ENCODE data around the gene LHFPL3. TPM values are rescaled to one million over a fixed set of nuclear protein-coding genes. Genes with fewer than 3 reads are reported as not detected.

The LHFPL3 gene
- total RNA-seq, 1 experiment from 2014 or later, result 0.83 TPM

- DNase-seq (ENCODE audit: low spot score) (no peak), ATAC-seq (no peak)
- TF ChIP-seq ZNF281 (CRISPR knock-in tag; IDR thresholded peaks at IDR 0.05), result no peak
- TF ChIP-seq IRF1 (CRISPR knock-in tag; IDR thresholded peaks at IDR 0.05), result no peak
- TF ChIP-seq TEAD4 (CRISPR knock-in tag; IDR thresholded peaks at IDR 0.05), result no peak
- no peak for TF ChIP-seq ATF3 (CRISPR knock-in tag; conservative IDR thresholded peaks at IDR 0.05)
- no peak for TF ChIP-seq ZNF219 (CRISPR knock-in tag; IDR thresholded peaks at IDR 0.05; ENCODE audit: borderline replicate concordance)
- TF ChIP-seq CDX4 (CRISPR knock-in tag; IDR thresholded peaks at IDR 0.05; ENCODE audit: borderline replicate concordance), result no peak
- no peak for TF ChIP-seq JAZF1 (CRISPR knock-in tag; IDR thresholded peaks at IDR 0.05)
- TF ChIP-seq HMGXB4 (CRISPR knock-in tag; IDR thresholded peaks at IDR 0.05), result no peak
- TF ChIP-seq CBFB (CRISPR knock-in tag; IDR thresholded peaks at IDR 0.05; ENCODE audit: low read depth), result no peak
- TF ChIP-seq E2F1 (CRISPR knock-in tag; IDR thresholded peaks at IDR 0.05), result no peak
- TF ChIP-seq CTCF (IDR thresholded peaks at IDR 0.05), result no peak
- TF ChIP-seq MXD4 (CRISPR knock-in tag; IDR thresholded peaks at IDR 0.05; ENCODE audit: borderline replicate concordance), result no peak
- no peak for TF ChIP-seq PRRX2 (CRISPR knock-in tag; IDR thresholded peaks at IDR 0.05)
- TF ChIP-seq ETV6 (CRISPR knock-in tag; IDR thresholded peaks at IDR 0.05), result no peak
- no peak for TF ChIP-seq ZMAT4 (CRISPR knock-in tag; IDR thresholded peaks at IDR 0.05)
- no peak for TF ChIP-seq HMGA2 (CRISPR knock-in tag; IDR thresholded peaks at IDR 0.05)
- TF ChIP-seq IRF2 (CRISPR knock-in tag; IDR thresholded peaks at IDR 0.05; ENCODE audit: borderline replicate concordance, low read depth), result no peak
- no peak overlapping the region for H3K27ac Mint-ChIP-seq
- ChIA-PET CTCF (interaction anchor here (3.3 kb wide), 1 partner anchor 203 kb away, joined by 42 read pairs; no protein-coding TSS in a partner anchor), POLR2A (no interaction called here)
- H3K9me3 Mint-ChIP-seq, result no peaks in the 10 kb centered on the region
- no peaks in the 10 kb centered on the region for H3K27me3 Mint-ChIP-seq (ENCODE audit: low read depth)
- H3K4me3 Mint-ChIP-seq, result no peak overlapping the region
- no peaks in the 10 kb centered on the region for H3K36me3 Mint-ChIP-seq
- H3K4me1 Mint-ChIP-seq, result peaks cover 7% of the 10 kb centered on the region
Measured at GRCh38 chr7:104846731-104847130, 518.3 kb downstream of the LHFPL3 start.

All from WTC11 (cell line).